Fibroblast of skin of abdomen (primary cell): ENCODE data around the gene HECTD4.
A peak's percentile ranks its signal among the peaks of the same experiment; 100 is the strongest.
"Not testable (repeated sequence)": the region's sequence is repeated elsewhere in the genome, so short reads cannot be mapped to it uniquely, and the experiment has no call there.

ENCODE experiments used
- DNase-seq: peaks from one replicate; pipeline ENCODE4 v3.0.0-alpha.2; 2013

Gene HECTD4

GRCh38 chr12:112354399-112354798 lies 27.8 kb downstream of the HECTD4 start:
- DNase-seq = no peak

GRCh38 chr12:112353393-112353792 lies 28.8 kb downstream of the HECTD4 start:
- DNase-seq = no peak

DNA sequence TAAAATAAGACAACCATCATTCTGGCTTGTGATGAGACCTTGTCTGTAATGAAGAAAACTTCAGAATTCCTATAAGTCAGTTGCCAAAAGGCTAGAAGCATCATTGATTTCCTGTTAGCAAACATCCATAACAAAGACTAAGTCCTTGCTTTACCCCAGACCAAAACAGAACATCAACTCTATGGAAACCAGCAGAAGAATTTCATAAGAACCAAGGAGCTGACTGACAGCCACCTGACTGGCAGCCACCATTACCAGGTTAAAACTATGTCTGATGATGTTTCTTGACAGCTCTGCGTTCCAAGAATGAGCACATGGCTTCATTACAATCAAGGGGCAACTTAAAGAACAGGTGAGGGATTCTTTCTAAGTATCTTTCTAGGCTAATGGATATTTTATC lies 29.3 kb downstream of the HECTD4 start:
- no peak for DNase-seq

- peak; percentile 6 for DNase-seq
Observed at GRCh38 chr12:112350593-112351592, 31.3 kb downstream of the HECTD4 start.

DNA sequence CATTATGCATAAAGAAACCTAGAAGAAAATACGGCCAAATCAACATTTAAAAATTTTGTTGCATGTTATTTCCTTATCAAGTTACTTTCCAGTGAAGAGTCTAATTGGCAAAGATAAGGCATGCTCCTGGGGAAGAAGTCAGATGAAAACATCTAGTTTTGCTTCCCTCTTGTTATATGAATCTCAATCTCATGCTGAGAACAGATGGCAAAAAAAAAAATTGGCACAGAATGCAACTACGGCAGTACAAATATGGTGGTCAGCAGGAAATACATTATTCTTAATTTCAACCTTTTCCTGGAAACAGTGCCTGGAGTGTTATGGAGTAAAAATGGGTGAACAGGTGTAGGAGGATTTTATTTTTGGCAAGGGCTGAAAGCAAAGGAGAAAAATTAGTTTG lies 32.8 kb downstream of the HECTD4 start:
- DNase-seq = no peak

GRCh38 chr12:112348926-112349325 lies 33.3 kb downstream of the HECTD4 start:
- DNase-seq = not testable (repeated sequence)

DNA sequence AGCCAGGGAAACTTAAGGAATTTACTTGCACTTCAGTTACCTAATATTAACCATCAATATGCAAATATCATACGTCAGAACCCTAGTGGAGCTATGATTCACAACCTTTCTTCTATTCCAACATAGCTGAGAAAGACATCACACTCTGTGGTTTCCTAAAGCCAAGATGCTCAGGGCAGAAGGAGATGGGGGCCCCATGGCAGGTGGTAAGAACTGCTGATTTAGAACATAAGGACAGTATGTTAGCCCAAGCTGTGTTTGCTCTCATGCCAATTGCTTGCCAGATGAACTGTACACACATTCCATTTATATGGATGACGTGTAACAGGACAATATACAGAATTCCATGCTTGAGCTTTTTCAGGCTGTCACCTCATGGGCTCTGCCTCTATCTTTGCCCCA lies 34.6 kb downstream of the HECTD4 start:
- peak; percentile 89 for DNase-seq

GRCh38 chr12:112346194-112346593 lies 36.0 kb downstream of the HECTD4 start:
- DNase-seq = no peak

DNA sequence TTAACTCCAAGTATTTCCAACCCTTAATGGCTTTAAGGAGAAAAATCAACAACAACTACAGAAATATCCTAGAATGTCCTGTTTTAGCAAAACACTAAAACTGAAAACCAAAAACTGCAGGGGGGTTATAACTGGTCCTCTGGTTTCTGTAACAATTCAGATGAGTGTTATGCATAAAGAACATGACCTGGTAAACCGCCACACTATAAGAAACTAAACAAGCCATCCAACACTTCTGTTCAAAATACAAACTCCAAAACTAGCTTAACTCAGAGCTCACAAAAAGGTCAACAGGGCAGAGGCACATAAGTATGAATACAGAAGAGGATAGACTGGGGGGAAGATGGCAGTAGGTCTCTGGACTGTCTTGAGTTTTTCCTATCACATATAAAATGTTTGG lies 38.0 kb downstream of the HECTD4 start:
- DNase-seq = no peak

- no peak for DNase-seq
Observed at GRCh38 chr12:112342587-112342986, 39.6 kb downstream of the HECTD4 start.

DNA sequence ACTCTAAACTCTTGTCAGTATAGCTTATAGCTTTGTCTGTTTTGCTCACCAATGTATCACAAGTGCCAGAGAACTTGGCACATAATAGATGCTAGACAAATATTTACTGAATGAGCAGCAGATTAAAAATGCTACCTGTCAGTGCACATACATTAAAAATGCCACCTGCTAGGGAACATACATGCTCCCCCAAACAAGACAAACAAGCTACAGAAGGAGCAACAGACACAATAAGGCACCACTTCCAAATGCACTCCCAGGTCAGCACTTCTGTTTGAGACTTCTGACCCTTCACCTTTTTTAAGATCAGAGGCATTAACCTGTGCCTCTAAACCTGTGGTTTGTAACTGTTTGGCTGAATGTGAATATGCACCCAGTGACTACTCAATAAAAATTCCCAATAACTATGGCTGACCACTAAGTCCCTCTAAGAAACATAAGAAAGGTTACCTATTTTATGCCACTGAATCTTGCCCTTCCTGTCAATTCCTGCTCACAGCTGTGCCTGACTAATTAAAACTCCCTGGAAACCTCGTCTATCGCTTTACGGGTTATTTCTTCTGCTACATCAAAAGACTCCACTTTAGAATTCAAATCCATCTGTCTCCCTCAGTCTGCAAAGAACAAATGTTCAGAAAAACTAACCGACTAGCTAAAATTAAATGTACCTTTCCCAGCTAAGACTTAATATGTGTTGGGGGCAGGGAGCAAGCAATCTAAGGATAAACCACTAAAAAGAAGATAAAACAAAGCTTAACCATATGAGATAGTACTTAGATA lies 41.0 kb downstream of the HECTD4 start:
- DNase-seq = no peak

DNA sequence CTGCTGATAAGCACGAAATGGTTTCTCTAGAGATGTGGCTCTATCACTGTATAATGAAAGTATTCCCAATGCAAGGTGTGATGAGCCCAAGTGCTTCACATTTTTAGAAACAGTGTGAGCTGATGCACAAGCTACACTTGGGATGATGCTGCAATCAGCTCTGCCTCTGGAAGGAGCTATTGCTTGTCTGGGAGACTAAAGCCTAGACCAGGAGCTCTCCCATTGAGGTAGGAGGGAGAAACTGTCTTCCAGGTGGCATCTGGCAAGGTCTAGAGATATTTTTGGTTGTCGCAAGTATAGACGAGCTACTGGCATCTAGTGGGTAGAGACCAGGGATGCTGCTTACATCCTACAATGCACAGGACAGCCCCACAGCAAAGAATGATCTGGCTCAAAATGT lies 42.0 kb downstream of the HECTD4 start:
- no peak for DNase-seq

DNA sequence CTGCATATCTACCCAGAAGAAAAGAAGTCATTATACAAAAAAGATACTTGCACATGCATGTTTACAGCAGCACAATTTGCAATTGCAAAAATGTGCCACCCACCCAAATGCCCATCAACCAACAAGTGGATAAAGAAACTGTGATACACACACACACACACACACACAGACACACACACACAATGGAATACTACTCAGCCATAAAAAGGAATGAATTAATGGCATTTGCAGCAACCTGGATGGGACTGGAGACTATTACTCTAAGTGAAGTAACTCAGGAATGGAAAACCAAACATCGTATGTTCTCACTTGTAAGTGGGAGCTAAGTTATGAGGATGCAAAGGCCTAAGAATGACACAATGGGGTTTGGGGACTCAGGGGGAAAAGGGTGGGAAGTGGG lies 47.2 kb downstream of the HECTD4 start:
- DNase-seq = not testable (repeated sequence)

GRCh38 chr12:112333019-112333418 lies 49.2 kb downstream of the HECTD4 start:
- DNase-seq = no peak

- DNase-seq = no peak
Observed at GRCh38 chr12:112331886-112332285, 50.3 kb downstream of the HECTD4 start.

DNA sequence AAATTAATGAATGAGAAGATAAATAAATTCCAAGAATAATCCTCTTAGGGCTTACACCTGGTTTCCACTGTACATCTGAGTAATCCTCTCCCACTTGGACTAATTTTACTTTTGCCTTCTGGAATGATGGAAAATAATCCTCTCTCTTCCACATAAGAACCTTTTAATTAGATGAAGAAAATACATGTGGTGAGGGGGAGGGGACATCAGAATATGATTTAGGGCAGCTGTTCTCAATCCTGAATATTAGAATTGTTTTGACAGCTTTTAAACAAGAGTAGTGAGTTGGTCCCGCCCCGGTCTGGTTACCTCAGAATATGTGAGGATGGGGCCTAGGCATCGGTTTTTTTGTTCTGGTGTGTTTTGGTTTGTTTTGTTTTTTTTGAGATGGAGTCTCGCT lies 51.5 kb downstream of the HECTD4 start:
- DNase-seq = no peak

DNA sequence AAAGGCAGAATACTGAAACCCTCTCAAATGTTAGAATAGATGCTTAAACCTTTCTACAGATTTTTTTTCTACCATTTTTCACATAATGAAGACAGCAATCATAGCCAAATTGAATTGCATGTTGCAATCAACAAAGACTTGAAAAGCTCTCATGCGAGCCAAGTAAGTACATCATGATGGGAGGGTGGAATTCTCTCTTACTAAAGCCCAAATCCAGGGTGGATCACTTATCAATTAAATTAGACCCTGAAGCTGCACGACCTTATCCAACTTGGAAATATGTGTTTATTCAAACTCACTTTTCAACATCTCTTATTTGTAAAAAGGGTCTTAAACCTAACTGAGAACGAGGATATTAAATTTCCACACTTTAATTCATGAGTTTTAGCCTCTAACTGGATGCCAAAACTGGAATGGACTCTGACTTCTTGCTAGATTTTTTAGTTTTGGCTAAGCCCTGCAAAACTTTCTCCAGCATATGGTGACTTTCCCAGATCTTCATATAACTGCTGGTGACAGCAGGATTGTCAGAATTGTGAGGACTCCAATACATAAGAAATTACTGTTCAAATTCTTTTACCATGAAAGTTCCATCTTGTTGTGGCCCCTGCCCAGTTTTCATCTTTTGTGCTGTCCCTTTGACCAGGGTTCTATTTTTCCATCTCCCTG lies 53.6 kb downstream of the HECTD4 start:
- no peak for DNase-seq

DNA sequence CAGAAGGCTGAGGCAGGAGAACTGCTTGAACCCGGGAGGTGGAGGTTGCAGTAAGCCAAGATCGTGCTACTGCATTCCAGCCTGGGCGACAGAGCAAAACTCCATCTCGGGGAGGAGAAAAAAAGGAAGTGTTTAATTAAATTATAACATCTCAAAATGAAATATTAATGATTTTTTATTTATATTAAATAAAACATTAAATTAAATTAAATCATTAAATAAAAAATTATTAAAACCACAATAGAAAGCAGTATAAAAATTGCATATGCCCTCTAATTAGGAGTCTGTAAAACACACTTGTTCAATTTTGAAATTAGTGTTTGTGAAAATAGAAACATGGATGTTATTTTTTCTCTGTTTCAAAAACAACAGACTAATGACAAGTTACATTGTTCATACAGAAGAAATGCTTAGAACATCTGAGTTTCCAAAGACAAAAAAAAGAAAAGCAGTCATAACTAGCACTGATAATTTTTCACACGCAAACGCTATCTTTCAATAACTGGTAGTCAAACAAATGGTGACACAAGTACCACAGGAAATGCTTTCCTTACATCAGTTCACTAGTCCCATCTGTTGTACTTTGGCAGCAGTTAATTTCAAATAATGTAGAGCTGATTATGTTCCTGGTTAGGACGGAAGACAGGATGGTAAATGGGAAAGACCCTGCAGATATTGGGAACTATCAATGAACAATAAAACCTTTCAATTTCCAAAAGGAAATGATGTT lies 54.9 kb downstream of the HECTD4 start:
- no peak for DNase-seq

DNA sequence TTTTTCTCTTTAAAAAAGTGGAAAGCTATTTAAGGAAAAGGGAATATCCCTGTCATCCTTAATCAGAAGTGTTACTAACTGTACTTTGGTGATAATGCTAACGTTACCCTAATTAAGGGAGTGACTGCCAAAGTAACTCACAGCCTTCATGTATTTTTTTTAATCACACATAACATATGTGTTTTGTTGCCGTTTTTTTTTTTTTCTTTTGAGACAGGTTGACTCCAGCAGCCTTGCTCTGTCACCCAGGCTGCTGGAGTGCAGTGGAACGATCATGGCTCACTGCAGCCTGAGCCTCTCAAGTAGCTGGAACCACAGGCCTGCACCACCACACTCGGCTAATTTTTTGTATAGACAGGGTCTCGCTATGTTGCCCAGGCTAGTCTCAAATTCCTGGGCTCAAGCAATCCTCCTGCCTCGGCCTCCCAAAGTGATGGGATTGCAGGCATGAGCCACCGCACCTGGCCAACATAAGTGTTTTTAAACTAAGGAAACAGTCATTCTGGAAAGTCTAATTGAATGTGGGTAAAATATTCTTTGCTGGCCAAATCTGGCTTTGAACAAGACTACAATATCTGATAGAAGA lies 56.5 kb downstream of the HECTD4 start:
- DNase-seq = no peak

DNA sequence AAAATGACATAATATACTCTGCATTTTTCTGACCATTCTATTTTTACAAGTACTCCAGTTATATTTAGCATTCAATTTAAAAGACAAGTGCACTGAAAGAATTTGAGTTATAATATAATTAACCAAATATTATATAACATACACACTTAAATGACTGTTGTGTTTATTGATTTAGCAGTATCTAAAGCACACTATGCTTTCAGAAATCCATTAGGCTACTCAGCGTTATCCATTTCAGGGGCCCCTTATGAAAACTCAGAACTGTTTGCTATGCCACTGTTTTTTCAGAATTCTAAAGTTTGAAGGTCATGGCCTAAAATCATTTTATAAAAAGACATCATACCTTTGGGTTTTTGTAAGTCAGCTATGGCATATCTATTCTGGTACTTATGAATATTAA lies 57.1 kb downstream of the HECTD4 start:
- DNase-seq = no peak

- DNase-seq = no peak
Observed at GRCh38 chr12:112322882-112323547, 59.2 kb downstream of the HECTD4 start.
